ENCODE data around the gene SLC13A4.
"Not testable (repeated sequence)": the region's sequence is repeated elsewhere in the genome, so short reads cannot be mapped to it uniquely, and the experiment has no call there.

SLC13A4 gene

GRCh38 chr7:135693558-135693957 is 34.4 kb downstream of the SLC13A4 start (continued):
- no peak for TF ChIP-seq BCL6B (tag by site-specific recombination; IDR thresholded peaks at IDR 0.05)
- no peak for TF ChIP-seq CTCF (tag by site-specific recombination; IDR thresholded peaks at IDR 0.05)
- TF ChIP-seq ZNF362 (tag by site-specific recombination; IDR thresholded peaks at IDR 0.05) = no peak
- TF ChIP-seq ZNF660 (tag by site-specific recombination; IDR thresholded peaks at IDR 0.05) = no peak
- TF ChIP-seq ZBTB7A (tag by site-specific recombination; IDR thresholded peaks at IDR 0.05; ENCODE audit: low read depth) = no peak
- no peak for TF ChIP-seq ZNF513 (tag by site-specific recombination; IDR thresholded peaks at IDR 0.05)
- no peak for TF ChIP-seq ZFP37 (tag by site-specific recombination; IDR thresholded peaks at IDR 0.05)
- TF ChIP-seq ELK4 (IDR thresholded peaks at IDR 0.05; ENCODE audit: borderline replicate concordance, low read depth, low read length) = no peak
- TF ChIP-seq ZFP3 (tag by site-specific recombination; IDR thresholded peaks at IDR 0.05; ENCODE audit: low read depth) = no peak
- no peak for TF ChIP-seq ZNF202 (tag by site-specific recombination; IDR thresholded peaks at IDR 0.05; ENCODE audit: borderline replicate concordance)
- TF ChIP-seq ZNF174 (tag by site-specific recombination; IDR thresholded peaks at IDR 0.05) = no peak
- TF ChIP-seq ZNF510 (tag by site-specific recombination; IDR thresholded peaks at IDR 0.05; ENCODE audit: insufficient replicate concordance) = no peak
- no peak for TF ChIP-seq ZNF311 (tag by site-specific recombination; IDR thresholded peaks at IDR 0.05; ENCODE audit: borderline replicate concordance)

- H3K9me3 ChIP-seq (ENCODE audit: control insufficient read depth, insufficient read depth, low read depth, low read length); H3K4me3 ChIP-seq (ENCODE audit: low read depth, low read length); H3K27ac ChIP-seq (ENCODE audit: extremely low read depth, low read depth, low read length); H3K4me1 ChIP-seq (ENCODE audit: control insufficient read depth, insufficient read depth, low read length); POLR2A ChIA-PET: not testable (repeated sequence)
- CTCF ChIA-PET = interaction anchor here (0.6 to 1.1 kb wide), 2 partner anchors 10 to 19 kb away, joined by 3 to 4 read pairs; no protein-coding TSS in a partner anchor
- peak; percentile 84 for TF ChIP-seq KLF1 (tag by site-specific recombination; IDR thresholded peaks at IDR 0.05)
- H3K36me3 ChIP-seq (ENCODE audit: control insufficient read depth in 2 of 2, insufficient read depth in 1 of 2, low read length in 2 of 2) = peaks cover 0 to 75% of the 10 kb centered on the region in 2 experiments; a peak in 1 of 3 replicates
These were observed 35.4 kb downstream of the SLC13A4 start for GRCh38 chr7:135692606-135693005.

GRCh38 chr7:135692055-135692454 is 35.9 kb downstream of the SLC13A4 start:
- Histone ChIP-seq H3K36me3 (ENCODE audit: control insufficient read depth in 2 of 2, insufficient read depth in 1 of 2, low read length in 2 of 2) (peaks cover 0 to 79% of the 10 kb centered on the region in 2 experiments; a peak in 1 of 3 replicates), H3K4me3 (ENCODE audit: low read depth, low read length) (no peak overlapping the region), H3K27ac (ENCODE audit: extremely low read depth, low read depth, low read length) (no peak overlapping the region), H3K4me1 (ENCODE audit: control insufficient read depth, insufficient read depth, low read length) (no peaks in the 10 kb centered on the region), H3K9me3 (ENCODE audit: control insufficient read depth, insufficient read depth, low read depth, low read length) (no peaks in the 10 kb centered on the region)
- TF ChIP-seq PRDM4 (tag by site-specific recombination; IDR thresholded peaks at IDR 0.05) = no peak
- TF ChIP-seq KLF8 (tag by site-specific recombination; IDR thresholded peaks at IDR 0.05) = no peak
- no peak for TF ChIP-seq BCL11A (tag by site-specific recombination; IDR thresholded peaks at IDR 0.05; ENCODE audit: low read depth)
- TF ChIP-seq ZNF19 (tag by site-specific recombination; IDR thresholded peaks at IDR 0.05; ENCODE audit: low read depth) = no peak
- TF ChIP-seq ZNF404 (tag by site-specific recombination; IDR thresholded peaks at IDR 0.05) = no peak
- no peak for TF ChIP-seq ZNF2 (tag by site-specific recombination; IDR thresholded peaks at IDR 0.05)
- CTCF ChIA-PET = interaction anchor here (1.1 to 1.4 kb wide), 4 partner anchors 12 to 46 kb away, joined by 3 to 5 read pairs (median 3); no protein-coding TSS in a partner anchor
- POLR2A ChIA-PET = no interaction called here
